ENCODE data around the gene HSF5.

GRCh38 chr17:58409432-58409831 is 78.8 kb downstream of the HSF5 start:
- TF ChIP-seq EZH2phosphoT487 (IDR thresholded peaks at IDR 0.05; ENCODE audit: low read length): no peak
- no peak for TF ChIP-seq CTCF (IDR thresholded peaks at IDR 0.05; ENCODE audit: low read length)

Data from MM.1S (cell line).